GM21447 (cell line): ENCODE results near the gene TARS2.
A peak's percentile ranks its signal among the peaks of the same experiment; 100 is the strongest.

Experiments used
- ATAC-seq: cut with Tn5 transposase; IDR thresholded peaks from one replicate; pipeline ENCODE4 v1.9.1; 2021; ENCODE audit not compliant: unreplicated experiment

TARS2 gene

GRCh38 chr1:150507912-150508864 lies 21.0 kb downstream of the TARS2 start, which contains the start of gene ECM1:
Gene ECM1 (plus strand): TSS chr1:150508109. CDS start chr1:150508210, 101 bp downstream.
- ATAC-seq = no peak

- ATAC-seq = no peak
These were observed 21.8 kb downstream of the TARS2 start for GRCh38 chr1:150508982-150509381.

GRCh38 chr1:150511551-150511950 lies 24.3 kb downstream of the TARS2 start:
- ATAC-seq = no peak

- ATAC-seq = no peak
These were observed 24.9 kb downstream of the TARS2 start for GRCh38 chr1:150511985-150512660.

- ATAC-seq = no peak
These were observed 25.6 kb downstream of the TARS2 start for GRCh38 chr1:150512846-150513245.

- ATAC-seq = no peak
These were observed 26.2 kb downstream of the TARS2 start for GRCh38 chr1:150513351-150513791.

GRCh38 chr1:150514260-150514659 lies 27.0 kb downstream of the TARS2 start:
- ATAC-seq = no peak

GRCh38 chr1:150514913-150515327 lies 27.7 kb downstream of the TARS2 start:
- no peak for ATAC-seq

GRCh38 chr1:150515328-150516049 lies 28.3 kb downstream of the TARS2 start, which contains the start of gene FALEC:
Gene FALEC (plus strand): TSS chr1:150515752.
- ATAC-seq = peak; percentile 91

GRCh38 chr1:150516050-150516591 lies 28.9 kb downstream of the TARS2 start:
- ATAC-seq = no peak

- ATAC-seq = no peak
These were observed 29.4 kb downstream of the TARS2 start for GRCh38 chr1:150516616-150517015.

- no peak for ATAC-seq
These were observed 34.2 kb downstream of the TARS2 start for GRCh38 chr1:150521196-150521968.

GRCh38 chr1:150525348-150525747 lies 38.1 kb downstream of the TARS2 start:
- no peak for ATAC-seq

GRCh38 chr1:150528196-150528595 lies 41.0 kb downstream of the TARS2 start:
- no peak for ATAC-seq

GRCh38 chr1:150529017-150529416 lies 41.8 kb downstream of the TARS2 start:
- ATAC-seq = no peak

- ATAC-seq = no peak
These were observed 43.4 kb downstream of the TARS2 start for GRCh38 chr1:150530491-150531159.

- no peak for ATAC-seq
These were observed 45.6 kb downstream of the TARS2 start for GRCh38 chr1:150532860-150533259.

GRCh38 chr1:150534002-150534401 lies 46.8 kb downstream of the TARS2 start:
- no peak for ATAC-seq

- ATAC-seq = no peak
These were observed 48.5 kb downstream of the TARS2 start for GRCh38 chr1:150535511-150536287.
